ENCODE results near the gene C1orf115.
"Not testable (repeated sequence)": the region's sequence is repeated elsewhere in the genome, so short reads cannot be mapped to it uniquely, and the experiment has no call there.

The C1orf115 gene

GRCh38 chr1:220705782-220706181 is 15.6 kb downstream of the C1orf115 start:
- no peak overlapping the region for H3K9ac ChIP-seq (ENCODE audit: low read length in 2 of 2)
- H3K9me3 ChIP-seq (ENCODE audit: control insufficient read depth in 2 of 2, low read length in 2 of 2): no peaks in the 10 kb centered on the region
- H3K36me3 ChIP-seq (ENCODE audit: control insufficient read depth in 2 of 2, insufficient read depth in 2 of 2, low read length in 2 of 2): no peaks in the 10 kb centered on the region
- no peak overlapping the region for H3K27ac ChIP-seq (ENCODE audit: low read length)
- H3K4me3 ChIP-seq (ENCODE audit: low read length in 2 of 2): no peak overlapping the region
- H3K4me1 ChIP-seq (ENCODE audit: control insufficient read depth, insufficient read depth, low read length): no peaks in the 10 kb centered on the region
- peaks cover 2 to 3% of the 10 kb centered on the region in 2 donors for H3K27me3 ChIP-seq (ENCODE audit: control insufficient read depth in 1 of 2, insufficient read depth in 2 of 2, low read length in 2 of 2)

DNA sequence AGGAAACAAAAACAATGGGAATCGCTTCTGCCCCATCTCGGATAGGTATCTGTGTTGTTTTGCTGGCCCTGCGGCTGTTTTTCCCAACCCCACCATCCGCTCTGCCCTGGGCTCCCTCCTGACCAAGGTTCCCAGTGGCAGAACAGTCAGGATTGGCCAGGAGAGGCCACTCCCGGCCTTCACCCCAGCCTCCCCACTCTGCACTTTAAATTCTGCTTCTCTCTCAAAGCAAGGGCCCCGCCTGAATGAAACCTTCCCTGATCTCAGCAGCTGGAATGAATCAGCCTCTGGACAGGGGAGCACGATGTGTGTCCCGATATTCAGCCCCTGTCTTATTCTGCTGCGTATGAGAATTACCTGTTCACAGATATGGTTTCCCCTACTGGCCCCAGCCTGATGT is 16.3 kb downstream of the C1orf115 start:
- Histone ChIP-seq H3K27me3 (ENCODE audit: control insufficient read depth in 1 of 2, insufficient read depth in 2 of 2, low read length in 2 of 2) (peaks cover 2 to 3% of the 10 kb centered on the region in 2 donors), H3K4me3 (ENCODE audit: low read length in 2 of 2) (no peak overlapping the region), H3K9me3 (ENCODE audit: control insufficient read depth in 2 of 2, low read length in 2 of 2) (no peaks in the 10 kb centered on the region), H3K9ac (ENCODE audit: low read length in 2 of 2) (no peak overlapping the region), H3K4me1 (ENCODE audit: control insufficient read depth, insufficient read depth, low read length) (no peaks in the 10 kb centered on the region), H3K27ac (ENCODE audit: low read length) (no peak overlapping the region), H3K36me3 (ENCODE audit: control insufficient read depth in 2 of 2, insufficient read depth in 2 of 2, low read length in 2 of 2) (no peaks in the 10 kb centered on the region)

DNA sequence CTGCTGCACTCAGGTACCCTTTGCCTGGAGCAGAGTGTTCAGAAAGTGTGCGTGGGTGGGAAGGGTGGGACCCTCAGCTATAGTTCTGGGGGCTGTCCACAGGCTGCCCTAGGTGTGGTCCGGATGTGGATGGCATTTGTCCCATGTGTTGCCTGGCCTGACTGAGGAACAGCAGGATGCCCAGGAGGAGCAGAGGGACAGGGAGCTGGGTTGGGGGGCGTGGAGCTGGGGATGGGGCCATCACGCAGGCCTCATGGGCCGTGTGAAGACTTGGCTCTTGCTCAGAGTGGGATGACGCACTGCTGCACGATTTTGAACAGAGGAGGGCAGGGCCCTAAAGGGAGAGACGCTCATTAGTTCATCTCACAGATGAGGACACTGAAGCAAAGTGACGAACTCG is 17.0 kb downstream of the C1orf115 start:
- Histone ChIP-seq H3K36me3 (ENCODE audit: control insufficient read depth in 2 of 2, insufficient read depth in 2 of 2, low read length in 2 of 2) (no peaks in the 10 kb centered on the region), H3K27ac (ENCODE audit: low read length) (no peak overlapping the region), H3K4me3 (ENCODE audit: low read length in 2 of 2) (no peak overlapping the region), H3K9me3 (ENCODE audit: control insufficient read depth in 2 of 2, low read length in 2 of 2) (no peaks in the 10 kb centered on the region), H3K9ac (ENCODE audit: low read length in 2 of 2) (no peak overlapping the region), H3K4me1 (ENCODE audit: control insufficient read depth, insufficient read depth, low read length) (no peaks in the 10 kb centered on the region), H3K27me3 (ENCODE audit: control insufficient read depth in 1 of 2, insufficient read depth in 2 of 2, low read length in 2 of 2) (peaks cover 2 to 3% of the 10 kb centered on the region in 2 donors)

GRCh38 chr1:220708244-220708643 is 18.1 kb downstream of the C1orf115 start:
- H3K4me1 ChIP-seq (ENCODE audit: control insufficient read depth, insufficient read depth, low read length): no peaks in the 10 kb centered on the region
- H3K27me3 ChIP-seq (ENCODE audit: control insufficient read depth in 1 of 2, insufficient read depth in 2 of 2, low read length in 2 of 2): peaks cover 2 to 3% of the 10 kb centered on the region in 2 donors
- no peak overlapping the region for H3K9ac ChIP-seq (ENCODE audit: low read length in 2 of 2)
- H3K27ac ChIP-seq (ENCODE audit: low read length): no peak overlapping the region
- H3K4me3 ChIP-seq (ENCODE audit: low read length in 2 of 2): no peak overlapping the region
- no peaks in the 10 kb centered on the region for H3K36me3 ChIP-seq (ENCODE audit: control insufficient read depth in 2 of 2, insufficient read depth in 2 of 2, low read length in 2 of 2)
- no peaks in the 10 kb centered on the region for H3K9me3 ChIP-seq (ENCODE audit: control insufficient read depth in 2 of 2, low read length in 2 of 2)

- no peak overlapping the region for H3K4me3 ChIP-seq (ENCODE audit: low read length in 2 of 2)
- H3K9ac ChIP-seq (ENCODE audit: low read length in 2 of 2): no peak overlapping the region
- H3K9me3 ChIP-seq (ENCODE audit: control insufficient read depth in 2 of 2, low read length in 2 of 2): no peaks in the 10 kb centered on the region
- no peak overlapping the region for H3K27ac ChIP-seq (ENCODE audit: low read length)
- H3K4me1 ChIP-seq (ENCODE audit: control insufficient read depth, insufficient read depth, low read length): no peaks in the 10 kb centered on the region
- H3K27me3 ChIP-seq (ENCODE audit: control insufficient read depth in 1 of 2, insufficient read depth in 2 of 2, low read length in 2 of 2): peaks cover 2 to 3% of the 10 kb centered on the region in 2 donors
- H3K36me3 ChIP-seq (ENCODE audit: control insufficient read depth in 2 of 2, insufficient read depth in 2 of 2, low read length in 2 of 2): no peaks in the 10 kb centered on the region
Measured at GRCh38 chr1:220708936-220709801, 19.0 kb downstream of the C1orf115 start.

- no peaks in the 10 kb centered on the region for H3K4me1 ChIP-seq (ENCODE audit: control insufficient read depth, insufficient read depth, low read length)
- H3K27ac ChIP-seq (ENCODE audit: low read length): no peak overlapping the region
- H3K27me3 ChIP-seq (ENCODE audit: control insufficient read depth in 1 of 2, insufficient read depth in 2 of 2, low read length in 2 of 2): peaks cover 2 to 3% of the 10 kb centered on the region in 2 donors
- no peaks in the 10 kb centered on the region for H3K36me3 ChIP-seq (ENCODE audit: control insufficient read depth in 2 of 2, insufficient read depth in 2 of 2, low read length in 2 of 2)
- no peak overlapping the region for H3K9ac ChIP-seq (ENCODE audit: low read length in 2 of 2)
- H3K9me3 ChIP-seq (ENCODE audit: control insufficient read depth in 2 of 2, low read length in 2 of 2): no peaks in the 10 kb centered on the region
- H3K4me3 ChIP-seq (ENCODE audit: low read length in 2 of 2): no peak overlapping the region
Measured at GRCh38 chr1:220710333-220710732, 20.2 kb downstream of the C1orf115 start.

- H3K4me1 ChIP-seq (ENCODE audit: control insufficient read depth, insufficient read depth, low read length): no peaks in the 10 kb centered on the region
- no peak overlapping the region for H3K4me3 ChIP-seq (ENCODE audit: low read length in 2 of 2)
- H3K27ac ChIP-seq (ENCODE audit: low read length): no peak overlapping the region
- H3K27me3 ChIP-seq (ENCODE audit: control insufficient read depth in 1 of 2, insufficient read depth in 2 of 2, low read length in 2 of 2): peaks cover 2 to 3% of the 10 kb centered on the region in 2 donors
- H3K9me3 ChIP-seq (ENCODE audit: control insufficient read depth in 2 of 2, low read length in 2 of 2): no peaks in the 10 kb centered on the region
- no peaks in the 10 kb centered on the region for H3K36me3 ChIP-seq (ENCODE audit: control insufficient read depth in 2 of 2, insufficient read depth in 2 of 2, low read length in 2 of 2)
- no peak overlapping the region for H3K9ac ChIP-seq (ENCODE audit: low read length in 2 of 2)
Measured at GRCh38 chr1:220711056-220711809, 21.1 kb downstream of the C1orf115 start.

GRCh38 chr1:220715986-220716385 is 25.8 kb downstream of the C1orf115 start:
- H3K27ac ChIP-seq (ENCODE audit: low read length); H3K27me3 ChIP-seq (ENCODE audit: control insufficient read depth in 1 of 2, insufficient read depth in 2 of 2, low read length in 2 of 2); H3K4me1 ChIP-seq (ENCODE audit: control insufficient read depth, insufficient read depth, low read length); H3K9ac ChIP-seq (ENCODE audit: low read length in 2 of 2); H3K4me3 ChIP-seq (ENCODE audit: low read length in 2 of 2); H3K36me3 ChIP-seq (ENCODE audit: control insufficient read depth in 2 of 2, insufficient read depth in 2 of 2, low read length in 2 of 2); H3K9me3 ChIP-seq (ENCODE audit: control insufficient read depth in 2 of 2, low read length in 2 of 2): not testable (repeated sequence)

- H3K36me3 ChIP-seq (ENCODE audit: control insufficient read depth in 2 of 2, insufficient read depth in 2 of 2, low read length in 2 of 2): no peaks in the 10 kb centered on the region
- H3K4me1 ChIP-seq (ENCODE audit: control insufficient read depth, insufficient read depth, low read length): no peaks in the 10 kb centered on the region
- peaks cover 0 to 3% of the 10 kb centered on the region in 2 donors for H3K27me3 ChIP-seq (ENCODE audit: control insufficient read depth in 1 of 2, insufficient read depth in 2 of 2, low read length in 2 of 2)
- no peak overlapping the region for H3K27ac ChIP-seq (ENCODE audit: low read length)
- H3K9me3 ChIP-seq (ENCODE audit: control insufficient read depth in 2 of 2, low read length in 2 of 2): no peaks in the 10 kb centered on the region
- no peak overlapping the region for H3K4me3 ChIP-seq (ENCODE audit: low read length in 2 of 2)
- no peak overlapping the region for H3K9ac ChIP-seq (ENCODE audit: low read length in 2 of 2)
Measured at GRCh38 chr1:220717800-220718640, 27.9 kb downstream of the C1orf115 start.

DNA sequence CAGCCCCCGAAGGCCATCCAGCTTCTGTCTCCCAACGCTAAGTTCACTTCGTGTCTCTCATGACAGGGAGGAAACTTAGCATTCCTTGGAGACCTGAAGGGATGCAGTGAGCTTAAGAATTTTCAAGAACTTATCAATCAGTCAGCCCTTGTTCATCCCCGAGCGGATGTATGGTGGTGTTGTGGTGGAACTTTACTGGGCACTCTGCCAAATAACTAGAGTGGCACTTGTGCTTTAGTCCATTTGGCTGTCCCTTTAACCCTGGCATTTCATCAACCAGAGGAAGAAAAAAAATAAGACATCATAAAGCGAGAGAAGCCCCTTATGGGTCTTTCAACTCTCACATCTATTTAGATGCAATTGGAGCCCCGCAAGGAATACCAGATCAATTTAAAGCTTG is 31.1 kb downstream of the C1orf115 start:
- H3K4me1 ChIP-seq (ENCODE audit: control insufficient read depth, insufficient read depth, low read length); H3K4me3 ChIP-seq (ENCODE audit: low read length in 2 of 2); H3K27ac ChIP-seq (ENCODE audit: low read length); H3K9ac ChIP-seq (ENCODE audit: low read length in 2 of 2); H3K27me3 ChIP-seq (ENCODE audit: control insufficient read depth in 1 of 2, insufficient read depth in 2 of 2, low read length in 2 of 2); H3K9me3 ChIP-seq (ENCODE audit: control insufficient read depth in 2 of 2, low read length in 2 of 2); H3K36me3 ChIP-seq (ENCODE audit: control insufficient read depth in 2 of 2, insufficient read depth in 2 of 2, low read length in 2 of 2): not testable (repeated sequence)

Measured in stomach smooth muscle (tissue), 2 donors.